ENCODE data around the gene NFATC2IP. TPM values are rescaled to one million over a fixed set of nuclear protein-coding genes. Genes with fewer than 3 reads are reported as not detected.
"Not testable (repeated sequence)": the region's sequence is repeated elsewhere in the genome, so short reads cannot be mapped to it uniquely, and the experiment has no call there.

The NFATC2IP gene
- total RNA-seq, 1 donor from 2014 or later, result 36.3 TPM

DNA sequence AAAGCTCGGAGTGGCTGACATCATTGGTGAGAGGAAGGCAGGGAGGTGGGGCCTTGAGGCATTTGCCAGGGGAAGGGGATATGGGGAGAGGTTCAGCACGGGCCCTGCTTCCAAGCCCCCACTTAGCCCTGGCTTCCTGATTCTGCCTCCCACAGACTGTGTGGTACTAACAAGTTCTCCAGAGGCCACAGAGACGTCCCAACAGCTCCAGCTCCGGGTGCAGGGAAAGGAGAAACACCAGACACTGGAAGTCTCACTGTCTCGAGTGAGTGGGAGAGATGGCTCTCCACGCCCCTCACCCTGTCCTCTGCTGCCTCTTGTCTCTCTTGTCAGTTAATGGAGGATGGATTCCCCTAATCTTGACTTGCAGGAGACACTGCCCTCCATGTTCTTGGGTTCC is 8.1 kb downstream of the NFATC2IP start:
- H3K9me3 ChIP-seq, result no peaks in the 10 kb centered on the region
- H3K4me1 ChIP-seq, result no peaks in the 10 kb centered on the region
- DNase-seq, result no peak
- no peak overlapping the region for H3K27ac ChIP-seq
- peaks cover 88% of the 10 kb centered on the region for H3K36me3 ChIP-seq
- intact Hi-C loops (cut with DNase I), result no loop called here
- H3K4me3 ChIP-seq, result no peak overlapping the region
- TF ChIP-seq, protein P1, sequence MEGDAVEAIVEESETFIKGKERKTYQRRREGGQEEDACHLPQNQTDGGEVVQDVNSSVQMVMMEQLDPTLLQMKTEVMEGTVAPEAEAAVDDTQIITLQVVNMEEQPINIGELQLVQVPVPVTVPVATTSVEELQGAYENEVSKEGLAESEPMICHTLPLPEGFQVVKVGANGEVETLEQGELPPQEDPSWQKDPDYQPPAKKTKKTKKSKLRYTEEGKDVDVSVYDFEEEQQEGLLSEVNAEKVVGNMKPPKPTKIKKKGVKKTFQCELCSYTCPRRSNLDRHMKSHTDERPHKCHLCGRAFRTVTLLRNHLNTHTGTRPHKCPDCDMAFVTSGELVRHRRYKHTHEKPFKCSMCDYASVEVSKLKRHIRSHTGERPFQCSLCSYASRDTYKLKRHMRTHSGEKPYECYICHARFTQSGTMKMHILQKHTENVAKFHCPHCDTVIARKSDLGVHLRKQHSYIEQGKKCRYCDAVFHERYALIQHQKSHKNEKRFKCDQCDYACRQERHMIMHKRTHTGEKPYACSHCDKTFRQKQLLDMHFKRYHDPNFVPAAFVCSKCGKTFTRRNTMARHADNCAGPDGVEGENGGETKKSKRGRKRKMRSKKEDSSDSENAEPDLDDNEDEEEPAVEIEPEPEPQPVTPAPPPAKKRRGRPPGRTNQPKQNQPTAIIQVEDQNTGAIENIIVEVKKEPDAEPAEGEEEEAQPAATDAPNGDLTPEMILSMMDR (IDR thresholded peaks at IDR 0.05), result no peak
- no peak for ATAC-seq
- H3K27me3 ChIP-seq, result no peaks in the 10 kb centered on the region

DNA sequence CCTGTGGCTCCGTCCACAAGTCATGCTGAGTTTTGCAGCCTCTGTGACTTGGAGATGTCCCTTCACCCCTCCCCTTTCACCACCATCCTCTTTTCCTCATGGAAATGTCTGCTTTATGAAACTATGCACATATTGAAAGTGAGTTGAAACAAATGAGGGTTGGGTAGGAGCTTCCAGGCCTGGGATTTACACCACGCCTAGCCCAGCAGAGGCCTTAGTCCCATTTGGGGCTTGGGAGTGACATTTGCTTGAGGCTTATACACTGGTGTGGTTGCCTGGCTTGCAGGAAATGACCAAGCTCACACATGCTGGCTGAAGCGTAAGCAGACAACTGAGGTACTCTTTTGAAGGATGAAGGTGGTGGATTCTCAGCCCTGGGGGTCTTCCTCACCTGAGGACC is 13.3 kb downstream of the NFATC2IP start:
- Histone ChIP-seq H3K36me3 (peaks cover 55% of the 10 kb centered on the region), H3K27me3 (no peaks in the 10 kb centered on the region), H3K4me1 (no peaks in the 10 kb centered on the region), H3K9me3 (no peaks in the 10 kb centered on the region), H3K4me3 (no peak overlapping the region), H3K27ac (no peak overlapping the region)
- ATAC-seq (no peak), DNase-seq (no peak)
- TF ChIP-seq, protein P1 (IDR thresholded peaks at IDR 0.05), result no peak
- intact Hi-C loops (cut with DNase I), result no loop called here

GRCh38 chr16:28964496-28964895 is 13.8 kb downstream of the NFATC2IP start:
- peaks cover 51% of the 10 kb centered on the region for H3K36me3 ChIP-seq

GRCh38 chr16:28967156-28967555 is 16.4 kb downstream of the NFATC2IP start:
- intact Hi-C loops (cut with DNase I), result no loop called here
- H3K4me3 ChIP-seq, result no peak overlapping the region
- no peaks in the 10 kb centered on the region for H3K4me1 ChIP-seq
- TF ChIP-seq, protein P1 (IDR thresholded peaks at IDR 0.05), result no peak
- DNase-seq (no peak), ATAC-seq (no peak)
- H3K27me3 ChIP-seq, result no peaks in the 10 kb centered on the region
- H3K9me3 ChIP-seq, result no peaks in the 10 kb centered on the region
- H3K36me3 ChIP-seq, result peaks cover 32% of the 10 kb centered on the region
- no peak overlapping the region for H3K27ac ChIP-seq

More at GRCh38 chr16:28964496-28964895, 13.8 kb downstream of the NFATC2IP start:
- ATAC-seq (no peak), DNase-seq (no peak)
- TF ChIP-seq, protein P1 (IDR thresholded peaks at IDR 0.05), result no peak
- Histone ChIP-seq H3K27ac (no peak overlapping the region), H3K9me3 (no peaks in the 10 kb centered on the region), H3K4me3 (no peak overlapping the region), H3K27me3 (no peaks in the 10 kb centered on the region), H3K4me1 (no peaks in the 10 kb centered on the region)
- intact Hi-C loops (cut with DNase I), result no loop called here

- H3K4me1 ChIP-seq; H3K27me3 ChIP-seq; ATAC-seq; H3K36me3 ChIP-seq; H3K27ac ChIP-seq; DNase-seq; intact Hi-C loops (cut with DNase I); H3K9me3 ChIP-seq; H3K4me3 ChIP-seq: not testable (repeated sequence)
Measured at GRCh38 chr16:28969696-28970095, 19.0 kb downstream of the NFATC2IP start.

GRCh38 chr16:28974007-28974436 is 23.3 kb downstream of the NFATC2IP start:
- H3K9me3 ChIP-seq, result no peaks in the 10 kb centered on the region
- DNase-seq (peak; percentile 77), ATAC-seq (peak; percentile 38)
- H3K27ac ChIP-seq, result peak overlapping the region; percentile 87
- intact Hi-C loops (cut with DNase I), result no loop called here
- H3K27me3 ChIP-seq, result no peaks in the 10 kb centered on the region
- peak overlapping the region; percentile 98 for H3K4me3 ChIP-seq
- TF ChIP-seq, protein P1 (IDR thresholded peaks at IDR 0.05), result peak; percentile 60
- peaks cover 16% of the 10 kb centered on the region for H3K4me1 ChIP-seq
- H3K36me3 ChIP-seq, result peaks cover 9% of the 10 kb centered on the region
